K562 (cell line): ENCODE data around the gene PLAC8L1. TPM values are rescaled to one million over a fixed set of nuclear protein-coding genes. Genes with fewer than 3 reads are reported as not detected.

Source experiments
- ATAC-seq: fragments of 200-7000 bp; cut with Tn5 transposase; 3 replicates; pipeline ENCODE4 v1.9.1; 2020; ENCODE audit warnings: moderate library complexity
- BruUV-seq: library from RNA; stranded (reverse); fragments of 400-500 nt; replicated peaks from 2 replicates; lab custom pipeline; 2021; lab: Mats Ljungman, UMichigan
- CTCF ChIA-PET: fragments of 300-600 bp; formaldehyde crosslinking; extraction: SDS; loops from one replicate; lab custom pipeline; 2021; ENCODE audit warnings: low intra/inter-chr PET ratio; lab: Yijun Ruan, JAX
- POLR2A ChIA-PET: fragments of 300-600, 350-650 bp; sonication (Branson Sonifier 250); formaldehyde crosslinking; extraction: SDS; loops from one replicate; lab custom pipeline; 2021; ENCODE audit warnings: antibody characterized with exemption, inconsistent platforms; lab: Yijun Ruan, JAX
- DNase-seq, 4 experiments: peaks; one replicate each; pipeline versions ENCODE4 v3.0.0 to v3.0.0-alpha.2; 2011 to 2018; ENCODE audit warnings: low spot score in 3 of 4, mixed read lengths in 3 of 4; ENCODE audit errors: extremely low read depth in 1 of 4
- FAIRE-seq: peaks from 2 replicates; lab custom pipeline; 2011; peaks lifted over from hg19 to GRCh38; lab: Jason Lieb, UNC
- H2AFZ ChIP-seq: 2 replicates; pipeline ENCODE4 v1.6.0; 2011; ENCODE audit warnings: low read depth, low read length, control low read depth, inconsistent platforms
- H3K27ac ChIP-seq: fragments of 200-600 bp; 3 replicates; pipeline ENCODE4 v1.8.0; 2011; ENCODE audit warnings: low read depth, mild to moderate bottlenecking, control low read depth, inconsistent platforms, low read length, moderate library complexity, mixed read lengths; ENCODE audit errors: extremely low read depth
- H3K27me3 ChIP-seq, 2 experiments: fragments of 300-600 bp in 1 of 2; 2 replicates in 1 of 2; 3 replicates in 1 of 2; pipeline versions ENCODE4 v1.6.0 to v1.8.0; 2011; ENCODE audit warnings: inconsistent platforms in 2 of 2, low read length in 2 of 2, mild to moderate bottlenecking in 1 of 2, mixed read lengths in 1 of 2, moderate library complexity in 1 of 2; ENCODE audit not compliant: control insufficient read depth in 2 of 2, insufficient read depth in 2 of 2
- H3K36me3 ChIP-seq: fragments of 300-600 bp; 3 replicates; pipeline ENCODE4 v1.8.0; 2011; ENCODE audit warnings: mild to moderate bottlenecking, low read length, inconsistent platforms; ENCODE audit not compliant: control insufficient read depth, insufficient read depth
- H3K4me1 ChIP-seq, 2 experiments: fragments of 200-600 bp in 1 of 2; replicated peaks in 1 of 2; 2 replicates in 1 of 2; 3 replicates in 1 of 2; pipeline versions ENCODE4 v1.5.1 to v1.8.0; 2011; ENCODE audit warnings: inconsistent platforms in 2 of 2, low read length in 2 of 2, mild to moderate bottlenecking in 1 of 2, mixed read lengths in 1 of 2, moderate library complexity in 1 of 2; ENCODE audit not compliant: control insufficient read depth in 2 of 2, insufficient read depth in 2 of 2
- H3K4me2 ChIP-seq: 2 replicates; pipeline ENCODE4 v1.6.1; 2011; ENCODE audit warnings: low read length, control low read depth, inconsistent platforms, mixed read lengths; ENCODE audit not compliant: insufficient read depth
- H3K4me3 ChIP-seq: fragments of 200-600 bp; sonication (generic), shearing (Covaris generic); 2 replicates; pipeline ENCODE4 v1.5.1; 2016; ENCODE audit warnings: control low read depth, inconsistent platforms
- H3K79me2 ChIP-seq: fragments of 200-600 bp; 3 replicates; pipeline ENCODE4 v1.8.0; 2011; ENCODE audit warnings: low read length, inconsistent platforms; ENCODE audit not compliant: control insufficient read depth, insufficient read depth
- H3K9ac ChIP-seq, 2 experiments: 2 replicates each; pipeline versions ENCODE4 v1.6.0 to v1.6.1; 2011; ENCODE audit warnings: low read depth in 2 of 2, low read length in 2 of 2, control low read depth in 1 of 2, inconsistent platforms in 1 of 2, mild to moderate bottlenecking in 1 of 2, mixed read lengths in 1 of 2; ENCODE audit not compliant: insufficient read depth in 1 of 2
- H3K9me1 ChIP-seq: one replicate; pipeline ENCODE4 v1.6.0; 2011; ENCODE audit warnings: inconsistent platforms, mild to moderate bottlenecking, low read length, moderate library complexity; ENCODE audit not compliant: control insufficient read depth, insufficient read depth
- H3K9me3 ChIP-seq: replicated peaks from 2 replicates; pipeline ENCODE4 v1.5.1; 2011; ENCODE audit warnings: low read depth, low read length, inconsistent platforms; ENCODE audit not compliant: control insufficient read depth, insufficient read depth
- H4K20me1 ChIP-seq: replicated peaks from 2 replicates; pipeline ENCODE4 v1.6.1; 2011; ENCODE audit warnings: low read length, inconsistent platforms, mixed read lengths; ENCODE audit not compliant: control insufficient read depth, insufficient read depth
- CEBPB ChIP-seq: fragments of 450-650 bp; IDR thresholded peaks from 2 replicates; pipeline ENCODE4 v1.6.1; 2016; ENCODE audit warnings: missing genetic modification characterization, missing compliant biosample characterization
- DEAF1 ChIP-seq: fragments of 450-650 bp; formaldehyde crosslinking; IDR thresholded peaks from 2 replicates; pipeline ENCODE4 v1.4.0; 2020; ENCODE audit warnings: mild to moderate bottlenecking, moderate library complexity
- FOXA1 ChIP-seq: fragments of 450-650 bp; IDR thresholded peaks from 2 replicates; pipeline ENCODE4 v1.6.1; 2016; ENCODE audit warnings: mild to moderate bottlenecking, borderline replicate concordance
- KLF16 ChIP-seq: IDR thresholded peaks from 2 replicates; pipeline ENCODE4 v1.6.1; 2016; ENCODE audit warnings: antibody characterized with exemption
- RAD21 ChIP-seq, 2 experiments: fragments of 250-450 bp in 1 of 2; fragments of 450-650 bp in 1 of 2; sonication (Bioruptor Pico) in 1 of 2; formaldehyde crosslinking in 1 of 2; IDR thresholded peaks in 1 of 2; conservative IDR thresholded peaks in 1 of 2; 2 replicates each; pipeline versions ENCODE4 v1.4.0 to v1.8.0; 2020 to 2022; ENCODE audit warnings: mild to moderate bottlenecking in 2 of 2, moderate library complexity in 1 of 2
- REST ChIP-seq, 2 experiments: fragments of 450-650 bp; formaldehyde crosslinking in 1 of 2; IDR thresholded peaks; 2 replicates each; pipeline versions ENCODE4 v1.4.0 to v1.6.1; 2014 to 2020; ENCODE audit warnings: mild to moderate bottlenecking in 2 of 2, borderline replicate concordance in 1 of 2, low read depth in 1 of 2
- ZNF764 ChIP-seq: fragments of 250-450 bp; sonication (Bioruptor Pico); IDR thresholded peaks from 2 replicates; pipeline ENCODE4 v1.4.0; 2020; ENCODE audit warnings: low read depth, mild to moderate bottlenecking, moderate library complexity
- WGBS: fragments of 100-300 bp; shearing (Covaris generic); methylation state at CpG from one replicate; pipeline ENCODE4 v1.1.6; 2016; ENCODE audit warnings: low coverage, mixed read lengths; ENCODE audit not compliant: insufficient coverage; ENCODE audit errors: missing lambda C conversion rate; 5-methylcytosine and 5-hydroxymethylcytosine counted together
- in situ Hi-C: fragments of 300-500 bp; cut with MboI; formaldehyde crosslinking; loops from 4 replicates; pipeline ENCODE4 v1.15.0; 2018; ENCODE audit warnings: inconsistent platforms, mixed read lengths
- intact Hi-C: fragments of 100-400 bp; cut with micrococcal nuclease; formaldehyde crosslinking; loops from 2 replicates; pipeline ENCODE4 v1.14.2; 2022
- polyA plus RNA-seq, 8 experiments: library from polyadenylated mRNA; depleted of rRNA in 4 of 8; stranded (reverse) in 5 of 8; unstranded in 3 of 8; fragments of >200 nt; fragmentation: Nextera tagmentation in 2 of 8; fragmentation: Illumina TruSeq in 1 of 8; extraction: Ambion mirVana in 2 of 8; extraction: Trizol in 1 of 8; gene quantifications; 2 replicates each; pipeline versions ENCODE4 v1.2.1 to v1.2.3, GENCODE V29; 2011 to 2014; ENCODE audit warnings: inconsistent platforms in 1 of 8, missing spikeins in 1 of 8
- total RNA-seq, 7 experiments: library from RNA; depleted of rRNA in 6 of 7; stranded (reverse); fragments of >200 nt in 6 of 7; fragmentation: Illumina TruSeq in 2 of 7; extraction: Trizol in 2 of 7; gene quantifications; 2 replicates each; pipeline versions ENCODE4 v1.2.1 to v1.2.3, GENCODE V29; 2011 to 2021; ENCODE audit warnings: low replicate concordance in 1 of 7
- TF ChIP-seq, protein P1 (sequence below), 3 experiments: IDR thresholded peaks in 2 of 3; conservative IDR thresholded peaks in 1 of 3; 2 replicates each; pipeline ENCODE4 v1.5.1; 2011 to 2012; ENCODE audit warnings: low read length in 3 of 3, mild to moderate bottlenecking in 3 of 3, control low read depth in 2 of 3, improper control_type of control experiment in 1 of 3, inconsistent platforms in 1 of 3, low read depth in 1 of 3, mixed read lengths in 1 of 3, moderate library complexity in 1 of 3; ENCODE audit not compliant: insufficient read depth in 2 of 3

PLAC8L1 gene
- total and polyA plus RNA-seq, 9 of the 15 experiments (the other 6 are each of a cell fraction or from before 2014, with no cell fraction given) = 0.10 to 0.43 (median 0.26) TPM; not detected in 3

- ChIA-PET POLR2A (interaction anchor here (0.8 to 1.0 kb wide), 2 partner anchors 10 to 13 kb away, joined by 3 to 4 read pairs; no protein-coding TSS in a partner anchor), CTCF (interaction anchor here (0.6 to 1.3 kb wide), 2 partner anchors 305 to 441 kb away, joined by 3 to 6 read pairs; no protein-coding TSS in a partner anchor)
- Histone ChIP-seq H3K9me1 (no peaks in the 10 kb centered on the region), H3K27ac (no peak overlapping the region), H2AFZ (no peak overlapping the region), H3K36me3 (peaks cover 96% of the 10 kb centered on the region), H4K20me1 (0 out of 2 replicates have a peak, but pooled peaks cover 3% of the 10 kb centered on the region), H3K9me3 (no peaks in the 10 kb centered on the region), H3K27me3 (no peaks in the 10 kb centered on the region), H3K4me2 (no peak overlapping the region), H3K9ac (no peak overlapping the region), H3K79me2 (no peaks in the 10 kb centered on the region), H3K4me3 (no peak overlapping the region), H3K4me1 (no peaks in the 10 kb centered on the region)
- intact Hi-C loops (loop anchor here (1.0 to 5.0 kb wide), 2 partner anchors 77 to 433 kb away; no protein-coding TSS in a partner anchor), in situ Hi-C loops (no loop called here)
- BruUV-seq = no TSS peak
- ATAC-seq (peak; percentile 50; the same call in 2 of the 3 replicates), FAIRE-seq (peak; percentile 44), DNase-seq (peak in 1 of 4 experiments; percentile 21)
- whole genome bisulfite sequencing = 45% methylated on average over 3 of the region's 3 CpGs
- peak; percentile 40; the same call in 1 of the 2 replicates for TF ChIP-seq REST (IDR thresholded peaks at IDR 0.05; ENCODE audit: borderline replicate concordance)
- TF ChIP-seq REST (CRISPR knock-in tag; IDR thresholded peaks at IDR 0.05; ENCODE audit: low read depth) = no peak
- peak; percentile 69 for TF ChIP-seq CEBPB (tag)
- TF ChIP-seq DEAF1 (CRISPR knock-in tag) = 0 out of 2 replicates have a peak, but pooled peaks have one; percentile 7
- TF ChIP-seq RAD21 (CRISPR knock-in tag; conservative IDR thresholded peaks at IDR 0.05 in 1 of 2, IDR thresholded peaks at IDR 0.05 in 1 of 2) = peak; percentile 58 to 72; a peak in 3 of 4 replicates
- no peak for TF ChIP-seq FOXA1
- 0 out of 2 replicates have a peak, but pooled peaks have one; percentile 11 for TF ChIP-seq KLF16
- TF ChIP-seq ZNF764 (CRISPR knock-in tag) = peak; percentile 34; the same call in 1 of the 2 replicates
- TF ChIP-seq, protein P1, sequence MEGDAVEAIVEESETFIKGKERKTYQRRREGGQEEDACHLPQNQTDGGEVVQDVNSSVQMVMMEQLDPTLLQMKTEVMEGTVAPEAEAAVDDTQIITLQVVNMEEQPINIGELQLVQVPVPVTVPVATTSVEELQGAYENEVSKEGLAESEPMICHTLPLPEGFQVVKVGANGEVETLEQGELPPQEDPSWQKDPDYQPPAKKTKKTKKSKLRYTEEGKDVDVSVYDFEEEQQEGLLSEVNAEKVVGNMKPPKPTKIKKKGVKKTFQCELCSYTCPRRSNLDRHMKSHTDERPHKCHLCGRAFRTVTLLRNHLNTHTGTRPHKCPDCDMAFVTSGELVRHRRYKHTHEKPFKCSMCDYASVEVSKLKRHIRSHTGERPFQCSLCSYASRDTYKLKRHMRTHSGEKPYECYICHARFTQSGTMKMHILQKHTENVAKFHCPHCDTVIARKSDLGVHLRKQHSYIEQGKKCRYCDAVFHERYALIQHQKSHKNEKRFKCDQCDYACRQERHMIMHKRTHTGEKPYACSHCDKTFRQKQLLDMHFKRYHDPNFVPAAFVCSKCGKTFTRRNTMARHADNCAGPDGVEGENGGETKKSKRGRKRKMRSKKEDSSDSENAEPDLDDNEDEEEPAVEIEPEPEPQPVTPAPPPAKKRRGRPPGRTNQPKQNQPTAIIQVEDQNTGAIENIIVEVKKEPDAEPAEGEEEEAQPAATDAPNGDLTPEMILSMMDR (IDR thresholded peaks at IDR 0.05 in 2 of 3, conservative IDR thresholded peaks at IDR 0.05 in 1 of 3; ENCODE audit: insufficient read depth in 2 of 3, low read depth in 1 of 3, low read length in 3 of 3) = peak in 2 of 3 experiments; percentile 35 to 63; a peak in 4 of 6 replicates
Observed at GRCh38 chr5:146130440-146131045, 25.2 kb upstream of the PLAC8L1 start.
